AG04449 (cell line): ENCODE data around the gene ST3GAL6.

Experiments
- CTCF ChIA-PET: fragments of 350-600 bp; formaldehyde crosslinking; extraction: SDS; loops from one replicate; lab custom pipeline; 2021; ENCODE audit warnings: antibody characterized with exemption; lab: Yijun Ruan, JAX
- POLR2A ChIA-PET: fragments of 400-600, 350-600 bp; formaldehyde crosslinking; extraction: SDS; loops from one replicate; lab custom pipeline; 2020; ENCODE audit warnings: antibody characterized with exemption, inconsistent platforms; lab: Yijun Ruan, JAX
- DNase-seq: peaks from one replicate; pipeline ENCODE4 v3.0.0-alpha.2; 2010; ENCODE audit warnings: low read depth, low spot score
- H3K4me3 ChIP-seq: 2 replicates; pipeline ENCODE4 v1.5.1; 2011; ENCODE audit warnings: low read depth, mild to moderate bottlenecking, control low read depth, low read length
- TF ChIP-seq, protein P1 (sequence below): IDR thresholded peaks from one replicate; pipeline ENCODE4 v1.5.1; 2011; ENCODE audit warnings: mild to moderate bottlenecking, moderate library complexity, low read length, control low read depth, inconsistent platforms; ENCODE audit not compliant: insufficient read depth; ENCODE audit errors: missing control alignments

The ST3GAL6 gene

GRCh38 chr3:98809557-98809956 is 46.4 kb downstream of the ST3GAL6 start:
- no peak for DNase-seq
- POLR2A ChIA-PET = no interaction called here
- TF ChIP-seq, protein P1, sequence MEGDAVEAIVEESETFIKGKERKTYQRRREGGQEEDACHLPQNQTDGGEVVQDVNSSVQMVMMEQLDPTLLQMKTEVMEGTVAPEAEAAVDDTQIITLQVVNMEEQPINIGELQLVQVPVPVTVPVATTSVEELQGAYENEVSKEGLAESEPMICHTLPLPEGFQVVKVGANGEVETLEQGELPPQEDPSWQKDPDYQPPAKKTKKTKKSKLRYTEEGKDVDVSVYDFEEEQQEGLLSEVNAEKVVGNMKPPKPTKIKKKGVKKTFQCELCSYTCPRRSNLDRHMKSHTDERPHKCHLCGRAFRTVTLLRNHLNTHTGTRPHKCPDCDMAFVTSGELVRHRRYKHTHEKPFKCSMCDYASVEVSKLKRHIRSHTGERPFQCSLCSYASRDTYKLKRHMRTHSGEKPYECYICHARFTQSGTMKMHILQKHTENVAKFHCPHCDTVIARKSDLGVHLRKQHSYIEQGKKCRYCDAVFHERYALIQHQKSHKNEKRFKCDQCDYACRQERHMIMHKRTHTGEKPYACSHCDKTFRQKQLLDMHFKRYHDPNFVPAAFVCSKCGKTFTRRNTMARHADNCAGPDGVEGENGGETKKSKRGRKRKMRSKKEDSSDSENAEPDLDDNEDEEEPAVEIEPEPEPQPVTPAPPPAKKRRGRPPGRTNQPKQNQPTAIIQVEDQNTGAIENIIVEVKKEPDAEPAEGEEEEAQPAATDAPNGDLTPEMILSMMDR = no peak
- CTCF ChIA-PET = interaction anchor here (9.7 to 10.2 kb wide), 3 partner anchors 187 to 216 kb away, joined by 153 to 394 read pairs (median 267); partner anchors contain the start of gene CPOX
- no peak overlapping the region for H3K4me3 ChIP-seq

DNA sequence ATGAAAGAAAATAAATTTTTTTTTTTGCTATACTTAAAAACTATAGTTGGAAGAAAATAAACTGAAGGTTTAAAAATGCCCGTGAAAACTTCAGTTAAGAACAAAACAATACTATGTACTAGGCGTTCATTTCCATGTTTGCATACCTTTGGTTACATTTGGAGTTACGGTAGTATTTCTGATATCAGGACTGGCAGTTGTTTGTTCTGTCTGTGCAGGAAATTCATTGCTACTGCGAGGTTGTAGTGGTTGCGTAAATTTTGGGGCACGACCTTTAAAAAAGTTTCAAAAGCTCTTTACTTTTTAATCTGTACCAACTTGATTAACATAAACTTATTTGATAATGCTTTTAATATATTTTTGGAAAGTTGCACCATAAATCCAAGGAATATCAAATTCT is 47.9 kb downstream of the ST3GAL6 start:
- ChIA-PET CTCF (interaction anchor here (1.5 to 10.2 kb wide), 5 partner anchors 17 to 217 kb away, joined by 3 to 394 read pairs (median 153); partner anchors contain the start of gene CPOX), POLR2A (no interaction called here)
- no peak overlapping the region for H3K4me3 ChIP-seq
- DNase-seq = no peak
- TF ChIP-seq, protein P1 = no peak

DNA sequence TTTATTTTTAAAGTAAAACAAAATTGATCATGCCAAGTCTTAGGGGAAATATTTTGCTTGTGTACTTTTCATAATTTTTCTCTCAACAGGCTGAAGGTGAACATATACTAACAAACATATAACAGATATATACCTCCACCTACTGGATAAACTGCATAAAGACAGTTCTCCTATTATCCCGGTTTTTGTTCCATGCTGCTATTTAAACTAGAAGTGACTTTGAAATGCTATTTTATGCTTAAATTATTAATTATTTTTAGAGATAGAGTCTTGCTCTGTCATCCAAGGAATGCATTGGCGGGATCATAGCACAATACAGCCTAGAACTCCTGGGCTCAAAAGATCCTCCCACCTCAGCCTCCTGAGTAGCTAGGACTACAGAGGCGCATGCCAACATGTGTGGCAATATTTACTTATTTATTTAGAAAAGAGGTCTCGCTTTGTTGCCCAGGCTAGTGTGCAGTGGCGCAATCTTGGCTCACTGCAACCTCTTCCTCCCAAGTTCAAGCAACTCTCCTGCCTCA is 49.8 kb downstream of the ST3GAL6 start:
- ChIA-PET CTCF (interaction anchor here (0.7 to 10.2 kb wide), 16 partner anchors 8 to 480 kb away, joined by 3 to 394 read pairs (median 4); partner anchors contain the start of gene CPOX), POLR2A (no interaction called here)
- H3K4me3 ChIP-seq = no peak overlapping the region
- no peak for DNase-seq
- TF ChIP-seq, protein P1 = peak; percentile 36

GRCh38 chr3:98814817-98815420 is 51.8 kb downstream of the ST3GAL6 start:
- peak; percentile 59 for DNase-seq
- no peak overlapping the region for H3K4me3 ChIP-seq
- TF ChIP-seq, protein P1 = no peak
- CTCF ChIA-PET = interaction anchor here (0.9 to 10.2 kb wide), 12 partner anchors 9 to 221 kb away, joined by 3 to 394 read pairs (median 6); partner anchors contain the start of gene CPOX
- POLR2A ChIA-PET = interaction anchor here (0.6 kb wide), 1 partner anchor 35 kb away, joined by 3 read pairs; no protein-coding TSS in a partner anchor

DNA sequence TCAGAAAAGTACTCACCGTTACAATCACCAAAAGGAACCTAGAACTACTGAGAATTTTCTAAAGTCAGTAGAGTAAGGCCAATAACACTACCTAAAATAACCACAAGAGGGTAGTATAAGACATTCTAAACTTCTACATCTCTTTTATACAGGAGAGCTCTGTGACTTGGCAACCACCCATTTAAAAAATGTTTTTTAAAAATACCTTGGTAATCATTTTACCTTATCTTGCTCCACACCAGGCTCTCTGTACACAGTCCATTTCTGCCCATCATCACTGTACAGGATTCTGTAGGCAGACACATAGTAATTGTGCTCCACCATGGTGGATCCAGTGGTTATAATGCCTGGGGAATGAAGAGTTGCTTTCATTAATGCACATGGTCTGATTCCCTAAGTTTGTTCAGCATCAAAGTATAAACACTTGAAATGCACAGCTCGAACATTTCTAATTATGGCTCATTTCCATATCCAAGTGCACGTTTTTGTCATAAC is 54.5 kb downstream of the ST3GAL6 start:
- ChIA-PET CTCF (interaction anchor here (0.6 to 10.2 kb wide), 41 partner anchors 9 to 937 kb away, joined by 3 to 394 read pairs (median 4); partner anchors contain the start of genes CPOX and DCBLD2), POLR2A (no interaction called here)
- no peak for DNase-seq
- TF ChIP-seq, protein P1 = peak; percentile 10
- no peak overlapping the region for H3K4me3 ChIP-seq

DNA sequence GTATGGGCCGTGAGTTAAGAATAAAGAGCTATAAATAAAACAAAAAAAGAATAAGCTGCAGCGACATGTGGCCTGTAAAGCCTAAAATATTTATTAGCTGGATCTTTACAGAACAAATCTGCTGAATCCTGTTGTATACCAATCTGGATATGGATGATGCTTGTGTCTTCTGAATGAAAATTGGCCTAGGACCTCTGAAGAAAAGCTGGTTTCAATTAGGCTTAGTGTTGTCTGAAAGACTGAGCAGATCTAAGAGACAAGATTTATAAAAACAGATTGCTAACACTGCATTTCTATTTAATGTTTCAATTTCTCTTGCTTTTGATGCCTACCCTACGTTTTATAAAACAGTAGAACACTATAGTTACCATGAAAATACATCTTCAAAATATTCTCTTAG is 57.9 kb downstream of the ST3GAL6 start:
- ChIA-PET CTCF (interaction anchor here (1.1 to 9.1 kb wide), 7 partner anchors 8 to 224 kb away, joined by 3 to 128 read pairs (median 6); no protein-coding TSS in a partner anchor), POLR2A (no interaction called here)

More for the DNA sequence above, 57.9 kb downstream of the ST3GAL6 start:
- no peak for DNase-seq
- TF ChIP-seq, protein P1 = no peak
- no peak overlapping the region for H3K4me3 ChIP-seq
